ENCODE measurements around the gene PIBF1. TPM values are rescaled to one million over a fixed set of nuclear protein-coding genes. Genes with fewer than 3 reads are reported as not detected.

Gene PIBF1
- total and polyA plus RNA-seq, 2 of the 4 experiments (the other 2 are of a cell fraction): 5.1 to 13.3 TPM

DNA sequence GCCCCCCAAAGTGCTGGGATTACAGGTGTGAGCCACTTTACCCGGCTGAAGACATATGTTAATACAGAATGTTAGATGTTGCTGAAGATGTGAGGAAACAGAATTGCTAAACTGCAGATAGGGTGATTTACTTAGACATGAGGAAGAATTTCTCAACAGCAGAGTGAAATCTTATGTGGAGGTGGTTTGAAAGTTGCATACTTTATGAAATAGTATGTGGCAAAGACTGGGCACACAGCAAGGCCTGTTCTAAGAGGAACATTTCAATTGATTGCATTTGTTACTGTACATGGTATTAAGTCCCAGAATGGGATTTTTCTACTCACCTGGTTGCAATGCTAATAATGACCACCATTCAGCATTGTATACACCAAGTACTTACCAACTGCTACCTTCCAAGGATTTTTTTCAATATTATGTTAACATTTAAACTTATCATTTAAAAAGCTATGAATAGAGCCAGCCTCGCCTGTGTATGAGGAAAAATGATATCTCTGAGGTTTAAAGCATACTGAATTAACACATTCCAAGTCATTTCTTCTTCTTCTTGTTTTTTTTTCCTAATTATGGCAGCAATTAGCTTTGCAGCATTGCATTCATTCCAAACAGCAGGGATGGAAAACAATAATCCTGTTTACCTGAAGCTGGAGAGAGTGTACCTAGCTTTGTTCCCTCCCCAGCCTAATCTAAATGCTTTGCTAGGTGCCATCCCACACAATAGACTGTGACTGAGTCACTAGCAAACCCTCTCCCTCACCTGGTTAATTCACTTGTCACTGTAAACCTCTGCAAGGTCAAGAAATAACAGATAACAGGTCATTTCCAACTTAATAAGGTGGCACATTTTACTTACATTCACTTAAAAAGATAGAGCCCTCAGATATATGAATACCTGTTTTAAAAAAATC, 257.5 kb downstream of the PIBF1 start:
- Histone ChIP-seq H3K14ac (replicated peaks; ENCODE audit: low read depth, low read length) (no peak overlapping the region), H4K91ac (ENCODE audit: insufficient read depth, low read depth, low read length) (no peak overlapping the region), H3K4ac (ENCODE audit: low read depth, low read length) (no peak overlapping the region), H3K4me1 (ENCODE audit: control insufficient read depth, insufficient read depth, low read length) (no peaks in the 10 kb centered on the region), H3K79me1 (ENCODE audit: low read depth in 1 of 2, low read length in 2 of 2) (no peaks in the 10 kb centered on the region), H2BK5ac (ENCODE audit: low read depth, low read length, poor library complexity, severe bottlenecking) (no peak overlapping the region), H3K9me1 (ENCODE audit: insufficient read depth, low read length) (no peaks in the 10 kb centered on the region), H3K4me2 (ENCODE audit: low read depth, low read length) (no peak overlapping the region), H3K27ac (ENCODE audit: insufficient read depth, low read length) (no peak overlapping the region), H3K56ac (ENCODE audit: extremely low read depth, insufficient read depth, low read length) (no peak overlapping the region), H2AK5ac (ENCODE audit: low read depth, low read length) (no peak overlapping the region), H3K18ac (ENCODE audit: low read depth, low read length) (no peak overlapping the region), H2BK20ac (ENCODE audit: low read depth, low read length) (no peak overlapping the region), H3K27me3 (ENCODE audit: control insufficient read depth, insufficient read depth, low read length) (no peaks in the 10 kb centered on the region), H3K4me3 (ENCODE audit: insufficient read depth, low read depth, low read length) (no peak overlapping the region), H4K20me1 (ENCODE audit: insufficient read depth, low read length) (no peaks in the 10 kb centered on the region), H3K23ac (ENCODE audit: low read depth, low read length) (no peak overlapping the region), H4K5ac (ENCODE audit: low read depth, low read length) (no peak overlapping the region), H2BK15ac (ENCODE audit: low read depth, low read length) (no peak overlapping the region), H3K9ac (ENCODE audit: low read depth, low read length) (no peak overlapping the region), H3K9me3 (ENCODE audit: control insufficient read depth, insufficient read depth, low read length) (no peaks in the 10 kb centered on the region), H2AK9ac (replicated peaks; ENCODE audit: low read depth, low read length, poor library complexity) (no peak overlapping the region), H2BK120ac (ENCODE audit: low read depth, low read length) (no peak overlapping the region), H3K36me3 (ENCODE audit: control insufficient read depth, insufficient read depth, low read length) (no peaks in the 10 kb centered on the region), H2AFZ (replicated peaks; ENCODE audit: low read length, poor library complexity) (no peak overlapping the region), H4K8ac (ENCODE audit: low read depth in 2 of 2, low read length in 2 of 2) (no peak overlapping the region)
- POLR2A ChIA-PET (ENCODE audit: unreplicated experiment): no interaction called here
- CTCF ChIA-PET: interaction anchor here (0.6 kb wide), 1 partner anchor 302 kb away, joined by 4 read pairs; no protein-coding TSS in a partner anchor
- intact Hi-C loops (cut with micrococcal nuclease): no loop called here
- no CpG with 5 or more reads among the region's 2 CpGs for WGBS, 2 experiments (ENCODE audit: extremely low coverage in 2 of 2, insufficient read length in 1 of 2)
- in situ Hi-C loops (cut with MboI; ENCODE audit: low sequenced_read_pairs): no loop called here
- ATAC-seq (ENCODE audit: low read depth) (no peak), DNase-seq (no peak)
- dilution Hi-C loops (cut with HindIII; ENCODE audit: low sequenced_read_pairs, unreplicated experiment): no loop called here
- no TSS peak for BruUV-seq (replicated peaks)
- TF ChIP-seq, protein P1, sequence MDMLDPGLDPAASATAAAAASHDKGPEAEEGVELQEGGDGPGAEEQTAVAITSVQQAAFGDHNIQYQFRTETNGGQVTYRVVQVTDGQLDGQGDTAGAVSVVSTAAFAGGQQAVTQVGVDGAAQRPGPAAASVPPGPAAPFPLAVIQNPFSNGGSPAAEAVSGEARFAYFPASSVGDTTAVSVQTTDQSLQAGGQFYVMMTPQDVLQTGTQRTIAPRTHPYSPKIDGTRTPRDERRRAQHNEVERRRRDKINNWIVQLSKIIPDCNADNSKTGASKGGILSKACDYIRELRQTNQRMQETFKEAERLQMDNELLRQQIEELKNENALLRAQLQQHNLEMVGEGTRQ (IDR thresholded peaks at IDR 0.05; ENCODE audit: low read depth, low read length): no peak
- TF ChIP-seq, protein P2, sequence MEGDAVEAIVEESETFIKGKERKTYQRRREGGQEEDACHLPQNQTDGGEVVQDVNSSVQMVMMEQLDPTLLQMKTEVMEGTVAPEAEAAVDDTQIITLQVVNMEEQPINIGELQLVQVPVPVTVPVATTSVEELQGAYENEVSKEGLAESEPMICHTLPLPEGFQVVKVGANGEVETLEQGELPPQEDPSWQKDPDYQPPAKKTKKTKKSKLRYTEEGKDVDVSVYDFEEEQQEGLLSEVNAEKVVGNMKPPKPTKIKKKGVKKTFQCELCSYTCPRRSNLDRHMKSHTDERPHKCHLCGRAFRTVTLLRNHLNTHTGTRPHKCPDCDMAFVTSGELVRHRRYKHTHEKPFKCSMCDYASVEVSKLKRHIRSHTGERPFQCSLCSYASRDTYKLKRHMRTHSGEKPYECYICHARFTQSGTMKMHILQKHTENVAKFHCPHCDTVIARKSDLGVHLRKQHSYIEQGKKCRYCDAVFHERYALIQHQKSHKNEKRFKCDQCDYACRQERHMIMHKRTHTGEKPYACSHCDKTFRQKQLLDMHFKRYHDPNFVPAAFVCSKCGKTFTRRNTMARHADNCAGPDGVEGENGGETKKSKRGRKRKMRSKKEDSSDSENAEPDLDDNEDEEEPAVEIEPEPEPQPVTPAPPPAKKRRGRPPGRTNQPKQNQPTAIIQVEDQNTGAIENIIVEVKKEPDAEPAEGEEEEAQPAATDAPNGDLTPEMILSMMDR (conservative IDR thresholded peaks at IDR 0.05; ENCODE audit: low read depth, low read length): no peak
- TF ChIP-seq, protein P3, sequence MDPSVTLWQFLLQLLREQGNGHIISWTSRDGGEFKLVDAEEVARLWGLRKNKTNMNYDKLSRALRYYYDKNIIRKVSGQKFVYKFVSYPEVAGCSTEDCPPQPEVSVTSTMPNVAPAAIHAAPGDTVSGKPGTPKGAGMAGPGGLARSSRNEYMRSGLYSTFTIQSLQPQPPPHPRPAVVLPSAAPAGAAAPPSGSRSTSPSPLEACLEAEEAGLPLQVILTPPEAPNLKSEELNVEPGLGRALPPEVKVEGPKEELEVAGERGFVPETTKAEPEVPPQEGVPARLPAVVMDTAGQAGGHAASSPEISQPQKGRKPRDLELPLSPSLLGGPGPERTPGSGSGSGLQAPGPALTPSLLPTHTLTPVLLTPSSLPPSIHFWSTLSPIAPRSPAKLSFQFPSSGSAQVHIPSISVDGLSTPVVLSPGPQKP (IDR thresholded peaks at IDR 0.05; ENCODE audit: borderline replicate concordance, low read depth, low read length): no peak
- TF ChIP-seq CHD1 (IDR thresholded peaks at IDR 0.05; ENCODE audit: low read depth, low read length) (no peak), CEBPB (IDR thresholded peaks at IDR 0.05; ENCODE audit: low read depth, low read length) (no peak), FOS (IDR thresholded peaks at IDR 0.05; ENCODE audit: low read depth, low read length) (no peak), MXI1 (IDR thresholded peaks at IDR 0.05; ENCODE audit: borderline replicate concordance, low read depth, low read length) (no peak), MAFK (IDR thresholded peaks at IDR 0.05; ENCODE audit: low read depth, low read length) (no peak), RAD21 (IDR thresholded peaks at IDR 0.05; ENCODE audit: low read length) (no peak), NFE2L2 (IDR thresholded peaks at IDR 0.05; ENCODE audit: low read depth, low read length) (no peak), RFX5 (IDR thresholded peaks at IDR 0.05; ENCODE audit: low read depth, low read length) (no peak), MAZ (IDR thresholded peaks at IDR 0.05; ENCODE audit: borderline replicate concordance, low read depth, low read length) (no peak), RCOR1 (IDR thresholded peaks at IDR 0.05; ENCODE audit: insufficient replicate concordance, low read length) (no peak), POLR2A (IDR thresholded peaks at IDR 0.05; ENCODE audit: low read depth, low read length) (no peak), SMC3 (IDR thresholded peaks at IDR 0.05; ENCODE audit: low read depth, low read length) (no peak)

Data from IMR-90 (cell line).